HFFc6 (cell line): Measurements from ENCODE around the gene DNM1. TPM values are rescaled to one million over a fixed set of nuclear protein-coding genes. Genes with fewer than 3 reads are reported as not detected.
A peak's percentile ranks its signal among the peaks of the same experiment; 100 is the strongest.

Experiments
- DNase-seq: peaks from one replicate; pipeline ENCODE4 v3.0.0-alpha.2; 2018
- H3K27ac Mint-ChIP-seq: 2 replicates; pipeline ENCODE4 v1.8.0; 2020; ENCODE audit warnings: mild to moderate bottlenecking, mixed read lengths
- H3K27me3 Mint-ChIP-seq: 2 replicates; pipeline ENCODE4 v1.8.0; 2021; ENCODE audit warnings: mild to moderate bottlenecking, moderate library complexity, mixed read lengths; ENCODE audit not compliant: insufficient read depth
- H3K36me3 Mint-ChIP-seq: 2 replicates; pipeline ENCODE4 v1.8.0; 2021; ENCODE audit warnings: low read depth, mixed read lengths
- H3K4me1 Mint-ChIP-seq: 2 replicates; pipeline ENCODE4 v1.8.0; 2020; ENCODE audit warnings: low read depth, mixed read lengths
- H3K4me3 Mint-ChIP-seq: 2 replicates; pipeline ENCODE4 v1.8.0; 2020; ENCODE audit warnings: mild to moderate bottlenecking, moderate library complexity, mixed read lengths
- H3K9me3 Mint-ChIP-seq: 2 replicates; pipeline ENCODE4 v1.8.0; 2020; ENCODE audit warnings: mild to moderate bottlenecking, mixed read lengths
- total RNA-seq, 6 experiments: library from RNA; stranded (reverse); fragmentation: NEBNext Ultra II Directional; extraction: Animal tissue kit (Norgen Biotek cat#: 25700); gene quantifications; 2 replicates in 1 of 6; 3 replicates in 5 of 6; pipeline ENCODE4 v1.2.3, GENCODE V29; 2021
- TF ChIP-seq, protein P1 (sequence below): fragments of 200-600 bp; sonication (generic); IDR thresholded peaks from 2 replicates; pipeline ENCODE4 v1.5.0; 2021; ENCODE audit warnings: antibody characterized with exemption, mild to moderate bottlenecking

The DNM1 gene
- total RNA-seq, 6 experiments from 2014 or later, result 17.4 to 38.2 (median 32.7) TPM

- peaks cover 1% of the 10 kb centered on the region; the same call in 1 of the 2 replicates for H3K27me3 Mint-ChIP-seq
- peak; percentile 33 for DNase-seq
- H3K4me3 Mint-ChIP-seq, result peak overlapping the region; percentile 89
- peak overlapping the region; percentile 64 for H3K27ac Mint-ChIP-seq
- H3K36me3 Mint-ChIP-seq, result peaks cover 5% of the 10 kb centered on the region; the same call in 1 of the 2 replicates
- TF ChIP-seq, protein P1, sequence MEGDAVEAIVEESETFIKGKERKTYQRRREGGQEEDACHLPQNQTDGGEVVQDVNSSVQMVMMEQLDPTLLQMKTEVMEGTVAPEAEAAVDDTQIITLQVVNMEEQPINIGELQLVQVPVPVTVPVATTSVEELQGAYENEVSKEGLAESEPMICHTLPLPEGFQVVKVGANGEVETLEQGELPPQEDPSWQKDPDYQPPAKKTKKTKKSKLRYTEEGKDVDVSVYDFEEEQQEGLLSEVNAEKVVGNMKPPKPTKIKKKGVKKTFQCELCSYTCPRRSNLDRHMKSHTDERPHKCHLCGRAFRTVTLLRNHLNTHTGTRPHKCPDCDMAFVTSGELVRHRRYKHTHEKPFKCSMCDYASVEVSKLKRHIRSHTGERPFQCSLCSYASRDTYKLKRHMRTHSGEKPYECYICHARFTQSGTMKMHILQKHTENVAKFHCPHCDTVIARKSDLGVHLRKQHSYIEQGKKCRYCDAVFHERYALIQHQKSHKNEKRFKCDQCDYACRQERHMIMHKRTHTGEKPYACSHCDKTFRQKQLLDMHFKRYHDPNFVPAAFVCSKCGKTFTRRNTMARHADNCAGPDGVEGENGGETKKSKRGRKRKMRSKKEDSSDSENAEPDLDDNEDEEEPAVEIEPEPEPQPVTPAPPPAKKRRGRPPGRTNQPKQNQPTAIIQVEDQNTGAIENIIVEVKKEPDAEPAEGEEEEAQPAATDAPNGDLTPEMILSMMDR, result no peak
- H3K4me1 Mint-ChIP-seq, result peaks cover 37% of the 10 kb centered on the region
- no peaks in the 10 kb centered on the region; the same call in 1 of the 2 replicates for H3K9me3 Mint-ChIP-seq
Measured at GRCh38 chr9:128203707-128204551, 750 bp downstream of the DNM1 start.

DNA sequence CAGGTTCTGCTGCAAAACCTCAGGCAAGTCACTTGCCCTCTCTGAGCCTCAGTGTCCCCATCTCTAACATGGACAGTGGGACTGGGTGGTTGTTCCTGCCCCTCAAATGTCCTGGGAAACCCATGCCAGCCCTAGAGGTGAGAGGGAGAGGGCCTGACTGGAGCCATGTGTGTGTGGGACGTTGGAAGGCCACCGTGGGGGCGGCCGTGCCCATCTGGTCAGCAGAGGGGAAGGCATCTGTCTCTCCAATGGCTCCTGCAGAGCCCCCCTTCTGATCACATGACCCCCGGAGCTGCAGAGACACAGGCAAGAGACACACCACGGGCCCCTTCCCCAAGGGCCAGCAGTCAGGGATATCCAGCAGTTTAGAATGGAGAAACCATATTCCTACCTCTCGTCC is 1.7 kb downstream of the DNM1 start:
- Mint-ChIP-seq H3K27ac (no peak overlapping the region), H3K9me3 (no peaks in the 10 kb centered on the region; the same call in 1 of the 2 replicates), H3K27me3 (peaks cover 1% of the 10 kb centered on the region; the same call in 1 of the 2 replicates), H3K4me3 (peak overlapping the region; percentile 89), H3K4me1 (peaks cover 37% of the 10 kb centered on the region), H3K36me3 (peaks cover 5% of the 10 kb centered on the region; the same call in 1 of the 2 replicates)
- TF ChIP-seq, protein P1, result no peak
- DNase-seq, result no peak

DNA sequence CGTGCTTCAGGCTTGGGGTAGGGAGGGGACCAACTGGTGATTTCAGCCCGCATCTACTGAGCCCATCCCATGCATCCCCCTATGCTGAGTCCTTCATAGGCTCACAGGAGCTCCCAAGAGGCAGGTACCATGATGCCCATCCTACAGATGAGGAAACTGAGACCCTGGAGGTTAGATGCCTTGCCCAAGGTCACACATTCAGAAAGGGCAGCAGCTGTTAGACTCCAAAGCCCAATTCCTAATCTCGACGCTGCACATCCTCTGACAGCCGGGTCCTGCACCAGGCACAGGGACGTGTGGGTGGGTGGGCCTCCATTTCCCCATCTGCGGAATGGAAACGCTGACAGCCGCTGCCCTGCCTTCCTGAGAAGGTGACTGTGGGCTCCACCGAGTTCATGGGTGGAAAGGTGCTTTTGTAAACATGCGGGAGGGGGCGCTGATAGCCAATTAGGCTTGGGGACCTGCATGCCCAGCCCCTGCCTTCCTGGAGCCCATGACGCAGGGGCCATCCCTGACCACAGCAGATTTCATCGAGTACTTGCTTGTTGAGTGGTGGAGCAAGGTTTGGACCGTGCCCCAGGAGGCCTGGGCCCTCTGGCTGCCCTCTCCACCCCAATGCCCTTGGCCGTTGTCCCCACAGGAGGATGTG is 2.2 kb downstream of the DNM1 start:
- no peak for DNase-seq
- TF ChIP-seq, protein P1, result peak; percentile 14; the same call in 1 of the 2 replicates
- Mint-ChIP-seq H3K27me3 (no peaks in the 10 kb centered on the region; the same call in 1 of the 2 replicates), H3K4me1 (peaks cover 37% of the 10 kb centered on the region), H3K4me3 (no peak overlapping the region), H3K9me3 (no peaks in the 10 kb centered on the region; the same call in 1 of the 2 replicates), H3K27ac (no peak overlapping the region), H3K36me3 (peaks cover 5% of the 10 kb centered on the region; the same call in 1 of the 2 replicates)

- no peak for DNase-seq
- H3K27ac Mint-ChIP-seq, result peak overlapping the region; percentile 2; the same call in 1 of the 2 replicates
- peaks cover 46% of the 10 kb centered on the region for H3K4me1 Mint-ChIP-seq
- H3K4me3 Mint-ChIP-seq, result no peak overlapping the region
- H3K27me3 Mint-ChIP-seq, result no peaks in the 10 kb centered on the region
- H3K9me3 Mint-ChIP-seq, result no peaks in the 10 kb centered on the region; the same call in 1 of the 2 replicates
- H3K36me3 Mint-ChIP-seq, result peaks cover 5% of the 10 kb centered on the region; the same call in 1 of the 2 replicates
- TF ChIP-seq, protein P1, result no peak
Measured at GRCh38 chr9:128206484-128206883, 3.3 kb downstream of the DNM1 start.

- DNase-seq, result no peak
- TF ChIP-seq, protein P1, result no peak
- Mint-ChIP-seq H3K4me1 (peaks cover 46% of the 10 kb centered on the region), H3K9me3 (no peaks in the 10 kb centered on the region), H3K27ac (no peak overlapping the region), H3K4me3 (no peak overlapping the region), H3K36me3 (no peaks in the 10 kb centered on the region), H3K27me3 (no peaks in the 10 kb centered on the region)
Measured at GRCh38 chr9:128206916-128207910, 4.0 kb downstream of the DNM1 start.
